Ovary (tissue), 3 donors: ENCODE measurements around the gene DDHD1.

Experiments used
- CTCF ChIP-seq, 3 donors: fragments of 450-650 bp in 2 of 3; fragments of 200-600 bp in 1 of 3; IDR thresholded peaks; one replicate each; pipeline versions ENCODE4 v1.5.1 to v1.8.0; 2016 to 2022; ENCODE audit warnings: antibody characterized with exemption in 3 of 3, mild to moderate bottlenecking in 1 of 3
- EP300 ChIP-seq: sonication (generic); formaldehyde crosslinking; IDR thresholded peaks from one replicate; pipeline ENCODE4 v1.6.1; 2017; ENCODE audit warnings: antibody characterized with exemption
- donor health status: DM: no; HTN: no; CAD: no.

- TF ChIP-seq CTCF (IDR thresholded peaks at IDR 0.05) (no peak), EP300 (no peak)
These were observed 119.1 kb downstream of the DDHD1 start for GRCh38 chr14:53034036-53034435.
